ENCODE results near the gene MCF2L2. TPM values are rescaled to one million over a fixed set of nuclear protein-coding genes. Genes with fewer than 3 reads are reported as not detected.
A peak's percentile ranks its signal among the peaks of the same experiment; 100 is the strongest.

The MCF2L2 gene
- polyA plus RNA-seq, 3 donors from 2014 or later, result 0.06 to 0.21 TPM; not detected in 1

DNA sequence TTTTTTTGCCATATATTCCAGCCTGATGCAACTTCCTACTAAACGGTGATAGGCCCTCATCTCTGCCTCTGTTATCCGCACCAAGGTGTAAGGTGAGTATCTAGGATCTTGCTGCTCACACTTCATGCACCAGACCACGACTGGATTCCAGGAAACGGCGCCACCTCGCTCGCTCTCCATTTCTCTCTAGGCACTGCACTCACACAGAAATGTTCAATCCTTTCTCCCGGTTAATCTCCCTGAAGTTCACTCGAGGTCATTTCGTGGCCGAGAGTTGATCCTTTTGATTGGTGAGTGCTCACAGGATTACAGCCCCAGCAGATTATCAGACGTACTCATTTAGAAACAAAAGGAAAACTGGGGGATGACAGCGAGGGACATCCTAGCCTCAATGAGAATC lies 28.1 kb downstream of the MCF2L2 start:
- Mint-ChIP-seq H3K9me3 (no peaks in the 10 kb centered on the region), H3K4me3 (no peak overlapping the region), H3K27me3 (ENCODE audit: low read depth in 3 of 3) (peaks cover 0 to 2% (median 0%) of the 10 kb centered on the region in 3 donors), H3K4me1 (no peaks in the 10 kb centered on the region), H3K27ac (no peak overlapping the region), H3K36me3 (no peaks in the 10 kb centered on the region)
- DNase-seq, result no peak

DNA sequence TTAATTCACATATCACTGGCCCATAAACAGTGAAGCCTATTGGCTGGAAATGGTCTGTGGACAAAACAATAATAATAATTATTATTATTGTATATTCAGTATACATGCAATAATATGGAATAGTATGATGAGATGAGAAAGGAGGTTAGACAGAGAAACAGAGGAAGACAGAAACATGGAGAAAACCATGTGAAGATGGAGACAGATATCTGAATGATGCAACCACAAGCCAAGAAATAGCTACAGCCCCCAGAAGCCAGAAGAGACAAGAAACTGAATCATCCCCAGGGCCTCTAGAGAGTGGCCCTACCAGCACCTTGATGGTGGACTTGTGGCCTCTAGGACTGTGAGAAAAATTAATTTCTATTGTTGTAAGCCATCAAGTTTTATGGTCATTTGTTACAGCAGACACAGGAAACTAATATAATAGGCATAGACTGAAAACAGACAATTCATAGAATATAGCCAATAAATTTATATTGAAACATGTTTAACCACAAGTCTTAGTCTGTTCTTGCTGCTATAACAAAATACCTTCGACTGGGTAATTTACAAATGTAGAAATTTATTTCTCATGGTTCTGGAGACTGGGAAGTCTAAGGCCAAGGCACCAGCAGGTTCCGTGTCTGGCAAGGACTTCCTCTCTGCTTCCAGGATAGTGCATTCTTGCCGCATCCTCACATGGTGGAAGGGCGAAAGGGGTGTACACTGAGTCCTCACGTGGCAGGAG lies 31.6 kb downstream of the MCF2L2 start:
- Mint-ChIP-seq H3K36me3 (no peaks in the 10 kb centered on the region), H3K27ac (no peak overlapping the region), H3K4me3 (no peak overlapping the region), H3K4me1 (no peaks in the 10 kb centered on the region), H3K27me3 (ENCODE audit: low read depth in 3 of 3) (peaks cover 0 to 2% (median 2%) of the 10 kb centered on the region in 3 donors), H3K9me3 (no peaks in the 10 kb centered on the region)
- DNase-seq, result no peak

DNA sequence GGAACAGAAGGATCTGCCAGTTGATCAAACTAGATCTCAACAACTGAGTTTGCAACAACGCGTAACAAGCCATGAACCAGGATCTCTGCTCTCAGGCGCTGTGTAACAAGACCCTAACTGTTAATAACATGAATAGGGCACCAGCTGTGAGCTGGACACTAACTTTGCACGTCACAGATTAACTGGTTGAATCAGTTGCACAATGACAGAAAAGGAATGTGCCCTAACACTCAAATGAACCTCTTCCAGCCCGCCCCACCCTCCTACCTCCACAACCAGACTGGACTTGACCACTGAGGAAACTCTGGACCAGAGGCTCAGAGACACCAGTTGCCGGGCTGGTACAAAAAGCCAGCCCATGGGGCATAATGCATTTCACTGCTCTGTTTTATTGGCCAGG lies 34.3 kb downstream of the MCF2L2 start:
- no peak overlapping the region for H3K4me3 Mint-ChIP-seq
- H3K9me3 Mint-ChIP-seq, result no peaks in the 10 kb centered on the region
- H3K4me1 Mint-ChIP-seq, result no peaks in the 10 kb centered on the region
- no peak overlapping the region for H3K27ac Mint-ChIP-seq
- H3K27me3 Mint-ChIP-seq (ENCODE audit: low read depth in 3 of 3), result peaks cover 0 to 4% (median 2%) of the 10 kb centered on the region in 3 donors
- H3K36me3 Mint-ChIP-seq, result no peaks in the 10 kb centered on the region
- DNase-seq, result no peak

DNA sequence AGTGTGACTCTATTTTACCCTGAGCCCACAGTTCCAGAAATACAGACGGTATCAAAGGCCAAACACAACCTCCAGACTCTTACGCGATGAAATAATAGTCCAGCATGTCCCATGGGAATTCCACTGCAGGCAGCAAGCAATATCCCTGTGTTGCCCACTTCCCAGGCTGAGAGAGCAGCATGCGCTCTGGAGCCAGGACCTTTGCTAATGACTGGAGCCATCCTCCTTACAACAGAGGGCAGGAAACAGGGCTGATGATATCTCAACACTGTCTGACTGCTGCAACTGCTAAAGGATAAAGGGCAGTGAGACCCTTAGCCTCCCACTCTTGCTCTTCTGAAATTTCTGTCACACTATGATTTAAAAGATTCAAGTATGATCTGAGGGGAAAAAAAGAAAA lies 34.8 kb downstream of the MCF2L2 start:
- no peak for DNase-seq
- peaks cover 0 to 4% (median 2%) of the 10 kb centered on the region in 3 donors for H3K27me3 Mint-ChIP-seq (ENCODE audit: low read depth in 3 of 3)
- H3K27ac Mint-ChIP-seq, result no peak overlapping the region
- no peaks in the 10 kb centered on the region for H3K36me3 Mint-ChIP-seq
- H3K4me3 Mint-ChIP-seq, result no peak overlapping the region
- no peaks in the 10 kb centered on the region for H3K4me1 Mint-ChIP-seq
- no peaks in the 10 kb centered on the region for H3K9me3 Mint-ChIP-seq

DNA sequence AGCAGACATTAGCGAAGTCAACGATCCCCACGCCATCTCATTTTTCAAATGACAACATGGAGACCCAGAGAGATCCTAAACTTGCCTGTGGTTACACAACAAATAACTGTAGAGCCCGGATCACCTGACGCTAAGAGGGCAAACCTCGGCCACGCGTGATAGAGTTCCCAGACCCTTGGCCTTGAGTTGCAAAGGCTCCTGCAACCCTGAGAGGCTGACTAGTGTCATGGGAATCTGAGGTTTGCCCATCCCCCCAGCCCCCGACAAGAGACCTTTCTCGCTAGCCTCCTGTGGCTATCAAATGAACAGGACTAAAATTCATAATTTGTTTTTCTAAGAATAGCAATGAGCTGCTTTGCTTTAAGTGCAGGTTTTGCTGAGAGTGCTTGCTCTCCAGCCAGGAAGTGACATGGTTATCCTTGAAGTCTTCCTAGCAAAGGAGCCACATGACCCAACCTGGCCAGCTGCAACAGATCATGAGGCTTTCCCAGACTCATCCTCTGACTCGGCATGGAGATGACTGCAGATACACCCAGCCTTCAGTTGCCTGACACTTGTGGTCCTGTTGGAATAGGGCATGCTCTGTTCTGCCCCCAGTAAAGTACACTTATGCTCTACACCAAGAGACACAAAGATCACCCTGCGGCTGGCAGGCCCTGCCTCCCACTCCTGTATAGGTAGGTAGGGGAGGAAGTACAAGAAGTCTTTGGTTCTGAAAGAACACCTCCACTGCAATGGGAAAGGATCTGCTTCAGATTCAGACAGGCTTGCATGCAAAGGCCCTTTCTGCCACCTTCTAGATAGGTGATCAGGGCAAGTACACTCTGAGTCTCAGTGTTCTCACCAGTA lies 36.0 kb downstream of the MCF2L2 start:
- no peaks in the 10 kb centered on the region for H3K4me1 Mint-ChIP-seq
- no peak overlapping the region for H3K4me3 Mint-ChIP-seq
- no peaks in the 10 kb centered on the region for H3K36me3 Mint-ChIP-seq
- H3K27ac Mint-ChIP-seq, result no peak overlapping the region
- peaks cover 0 to 2% (median 2%) of the 10 kb centered on the region in 3 donors for H3K27me3 Mint-ChIP-seq (ENCODE audit: low read depth in 3 of 3)
- no peak for DNase-seq
- H3K9me3 Mint-ChIP-seq, result no peaks in the 10 kb centered on the region

DNA sequence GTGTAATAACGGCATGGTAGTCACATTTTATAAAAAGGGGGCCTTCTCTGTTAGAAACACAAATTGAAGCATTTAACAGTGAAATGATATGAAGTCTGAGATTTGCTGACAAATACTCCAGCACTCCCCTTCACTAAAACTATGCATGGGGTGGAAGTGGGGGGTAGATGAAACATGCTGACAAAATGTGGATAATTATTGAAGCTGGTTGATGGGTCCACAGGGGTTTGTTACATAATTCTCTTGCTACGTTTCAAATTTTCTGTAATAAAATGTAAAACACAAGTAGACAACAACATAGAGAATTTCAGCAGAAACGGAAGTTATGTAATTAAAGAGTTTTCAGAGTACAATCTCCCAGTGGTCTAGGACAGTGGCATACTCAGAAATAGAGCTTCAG lies 37.0 kb downstream of the MCF2L2 start:
- no peaks in the 10 kb centered on the region for H3K4me1 Mint-ChIP-seq
- H3K36me3 Mint-ChIP-seq, result no peaks in the 10 kb centered on the region
- no peak for DNase-seq
- H3K27ac Mint-ChIP-seq, result no peak overlapping the region
- H3K9me3 Mint-ChIP-seq, result no peaks in the 10 kb centered on the region
- H3K27me3 Mint-ChIP-seq (ENCODE audit: low read depth in 3 of 3), result peaks cover 0 to 2% (median 2%) of the 10 kb centered on the region in 3 donors
- no peak overlapping the region for H3K4me3 Mint-ChIP-seq

DNA sequence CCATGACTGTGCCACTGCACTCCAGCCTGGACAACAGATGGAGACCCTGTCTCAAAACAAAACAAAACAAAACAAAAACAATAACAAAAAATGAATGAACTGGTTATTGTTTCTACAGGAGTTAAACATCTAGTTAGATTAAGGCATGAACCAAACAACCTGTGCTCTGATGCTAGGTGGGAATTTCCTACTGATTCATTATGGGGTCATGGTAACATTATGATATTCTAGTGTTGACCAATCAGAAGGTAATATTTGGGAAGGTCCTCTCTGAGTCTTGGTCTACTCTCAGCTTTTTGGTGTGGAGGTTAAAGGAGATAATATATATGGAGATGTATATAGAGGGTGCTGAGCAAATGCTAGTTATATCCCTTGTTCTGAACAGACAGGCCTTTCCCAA lies 37.6 kb downstream of the MCF2L2 start:
- Mint-ChIP-seq H3K4me1 (no peaks in the 10 kb centered on the region), H3K9me3 (no peaks in the 10 kb centered on the region), H3K27me3 (ENCODE audit: low read depth in 3 of 3) (peaks cover 0 to 2% (median 2%) of the 10 kb centered on the region in 3 donors), H3K27ac (no peak overlapping the region), H3K4me3 (no peak overlapping the region), H3K36me3 (no peaks in the 10 kb centered on the region)
- no peak for DNase-seq

DNA sequence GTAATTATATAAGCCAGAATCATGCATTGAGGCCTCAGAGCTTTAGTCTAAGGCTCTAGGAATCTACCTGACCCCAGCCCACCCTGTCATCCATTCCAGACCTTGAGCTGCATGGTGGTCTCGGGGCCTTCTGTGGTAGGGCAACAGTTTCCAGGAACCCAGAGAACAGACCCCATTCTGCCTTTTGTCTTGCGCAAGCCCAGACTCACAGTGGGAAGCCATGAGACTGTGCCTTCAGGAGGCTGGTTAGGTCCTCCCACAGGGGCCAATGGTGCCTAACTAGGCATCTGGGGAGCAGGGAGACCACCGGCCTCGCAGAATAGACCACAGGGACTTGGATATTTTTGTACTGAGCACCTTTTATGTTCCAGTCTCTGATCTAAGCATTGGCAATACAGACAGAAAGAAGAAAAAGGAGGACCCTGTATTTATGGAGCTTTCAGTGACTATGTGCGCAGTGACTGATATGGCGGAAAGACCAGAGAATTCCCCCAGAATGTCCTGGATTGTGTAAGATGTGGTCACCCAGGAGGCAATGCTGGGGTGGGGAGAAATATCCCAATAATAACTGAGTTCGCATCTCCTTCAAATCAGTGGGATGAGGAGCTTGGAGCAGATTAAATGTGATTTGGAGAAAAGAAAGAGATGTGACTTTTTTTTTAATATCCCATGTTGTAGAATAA lies 40.1 kb downstream of the MCF2L2 start:
- no peaks in the 10 kb centered on the region for H3K36me3 Mint-ChIP-seq
- no peak overlapping the region for H3K27ac Mint-ChIP-seq
- H3K4me3 Mint-ChIP-seq, result no peak overlapping the region
- DNase-seq, result no peak
- no peaks in the 10 kb centered on the region for H3K9me3 Mint-ChIP-seq
- no peaks in the 10 kb centered on the region for H3K4me1 Mint-ChIP-seq
- H3K27me3 Mint-ChIP-seq (ENCODE audit: low read depth in 3 of 3), result peaks cover 0 to 2% (median 2%) of the 10 kb centered on the region in 3 donors

DNA sequence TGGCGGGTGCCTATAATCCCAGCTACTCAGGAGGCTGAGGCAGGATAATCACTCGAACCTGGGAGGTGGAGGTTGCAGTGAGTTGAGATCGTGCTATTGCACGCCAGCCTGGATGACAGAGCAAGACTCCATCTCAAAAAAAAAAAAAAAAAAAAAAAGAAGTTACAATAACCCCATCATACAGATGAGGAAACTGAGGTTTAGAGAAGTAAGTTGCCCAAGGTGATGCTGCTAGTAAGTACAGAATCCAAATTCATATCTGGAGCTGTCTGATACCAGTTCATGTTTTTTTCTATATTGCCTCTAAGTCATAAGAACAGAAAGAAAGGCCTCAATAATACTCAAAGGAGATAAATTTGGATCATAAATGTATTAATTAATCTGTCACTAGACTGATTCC lies 40.6 kb downstream of the MCF2L2 start:
- H3K9me3 Mint-ChIP-seq, result no peaks in the 10 kb centered on the region
- no peak for DNase-seq
- no peak overlapping the region for H3K4me3 Mint-ChIP-seq
- peaks cover 0 to 2% (median 2%) of the 10 kb centered on the region in 3 donors for H3K27me3 Mint-ChIP-seq (ENCODE audit: low read depth in 3 of 3)
- H3K36me3 Mint-ChIP-seq, result no peaks in the 10 kb centered on the region
- H3K27ac Mint-ChIP-seq, result no peak overlapping the region
- H3K4me1 Mint-ChIP-seq, result no peaks in the 10 kb centered on the region

DNA sequence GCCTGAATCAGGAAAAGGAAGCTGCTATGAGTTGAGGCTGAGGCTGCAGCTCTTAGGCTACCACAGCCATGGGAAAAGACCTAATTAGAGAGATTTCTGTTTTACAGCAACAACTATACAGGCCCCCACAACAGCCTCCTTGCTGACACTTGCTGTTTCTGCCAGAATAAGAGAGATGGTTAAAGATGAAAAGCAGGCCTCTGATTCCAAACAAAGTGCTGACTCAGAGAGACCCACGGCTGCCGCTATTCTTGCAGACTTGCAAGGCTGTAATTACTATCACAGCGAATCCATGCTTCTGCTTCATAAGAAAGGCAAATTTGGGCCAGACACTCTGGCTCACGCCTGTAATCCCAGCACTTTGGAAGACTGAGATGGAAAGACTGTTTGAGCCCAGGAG lies 41.8 kb downstream of the MCF2L2 start:
- H3K4me3 Mint-ChIP-seq, result no peak overlapping the region
- peaks cover 0 to under 1% (median 0%) of the 10 kb centered on the region in 3 donors for H3K27me3 Mint-ChIP-seq (ENCODE audit: low read depth in 3 of 3)
- no peaks in the 10 kb centered on the region for H3K4me1 Mint-ChIP-seq
- DNase-seq, result no peak
- no peak overlapping the region for H3K27ac Mint-ChIP-seq
- no peaks in the 10 kb centered on the region for H3K9me3 Mint-ChIP-seq
- no peaks in the 10 kb centered on the region for H3K36me3 Mint-ChIP-seq

DNA sequence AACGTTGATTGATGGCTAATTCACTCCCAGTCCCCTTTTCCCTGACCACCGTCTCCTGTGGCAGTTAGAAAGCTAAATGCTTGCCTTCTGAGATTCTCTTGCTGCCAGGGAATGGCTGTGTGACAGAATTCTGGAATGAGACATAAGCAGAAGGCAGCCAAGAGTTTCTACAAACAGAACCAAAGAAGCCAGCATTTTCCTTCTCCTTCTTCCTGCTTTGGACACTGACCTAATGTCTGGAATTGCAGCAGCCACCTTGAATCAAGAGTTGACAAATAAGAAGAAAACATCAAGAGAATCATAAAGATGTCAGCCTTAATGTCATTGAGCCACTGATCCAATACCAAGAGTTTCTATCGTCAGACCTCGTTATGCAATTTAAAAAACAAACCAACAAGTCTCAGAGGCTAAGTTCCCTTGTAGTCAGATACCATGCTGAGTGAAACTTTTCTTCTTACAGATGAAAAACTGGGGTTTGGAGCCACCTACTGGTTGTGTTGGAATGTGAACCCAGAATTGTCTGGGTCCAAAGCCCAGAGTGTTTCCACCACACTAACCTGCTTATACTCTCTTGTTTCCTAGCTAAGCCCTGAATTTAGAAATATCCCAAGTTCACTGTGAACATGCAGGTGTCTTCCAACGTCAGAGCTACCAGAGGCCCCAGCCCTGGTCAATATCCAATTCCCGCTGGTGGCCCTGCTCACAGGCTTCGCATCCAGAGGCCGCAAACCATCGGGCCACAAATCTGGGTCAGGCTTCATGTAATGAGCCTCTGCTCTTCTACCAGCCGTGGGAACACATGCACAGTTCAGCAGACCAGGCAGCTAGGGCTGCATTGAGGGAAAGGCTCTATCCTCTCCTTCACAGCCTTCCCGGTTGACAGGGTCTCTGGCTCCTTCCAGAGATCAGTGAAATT lies 42.5 kb downstream of the MCF2L2 start:
- Mint-ChIP-seq H3K27ac (peak overlapping the region in 1 of 6 donors; percentile 38), H3K36me3 (no peaks in the 10 kb centered on the region), H3K27me3 (ENCODE audit: low read depth in 3 of 3) (peaks cover 0 to 2% (median 0%) of the 10 kb centered on the region in 3 donors), H3K9me3 (no peaks in the 10 kb centered on the region), H3K4me3 (no peak overlapping the region), H3K4me1 (no peaks in the 10 kb centered on the region)
- peak; percentile 30 to 50 (median 36) for DNase-seq

DNA sequence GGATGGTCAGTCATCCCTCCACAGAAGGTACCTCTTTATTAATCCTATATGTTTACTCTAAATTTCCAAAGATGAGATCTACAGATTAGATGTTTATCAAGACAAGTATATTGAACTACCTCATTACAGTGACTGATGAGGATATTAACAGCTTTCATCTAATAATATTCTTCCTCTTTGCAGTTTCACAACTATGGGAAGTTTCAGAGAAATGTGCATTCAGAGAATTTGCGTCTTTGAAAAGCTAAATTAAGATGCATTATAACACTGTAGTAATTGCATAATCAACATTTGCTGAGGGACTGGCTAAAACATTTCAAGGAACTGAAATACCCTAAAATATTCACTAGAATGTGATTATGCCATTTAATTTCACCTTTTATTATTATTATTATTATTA lies 46.7 kb downstream of the MCF2L2 start:
- H3K27ac Mint-ChIP-seq, result no peak overlapping the region
- H3K4me1 Mint-ChIP-seq, result no peaks in the 10 kb centered on the region
- no peak for DNase-seq
- peaks cover 0 to 3% (median 0%) of the 10 kb centered on the region in 3 donors for H3K27me3 Mint-ChIP-seq (ENCODE audit: low read depth in 3 of 3)
- H3K4me3 Mint-ChIP-seq, result no peak overlapping the region
- H3K9me3 Mint-ChIP-seq, result no peaks in the 10 kb centered on the region
- no peaks in the 10 kb centered on the region for H3K36me3 Mint-ChIP-seq

DNA sequence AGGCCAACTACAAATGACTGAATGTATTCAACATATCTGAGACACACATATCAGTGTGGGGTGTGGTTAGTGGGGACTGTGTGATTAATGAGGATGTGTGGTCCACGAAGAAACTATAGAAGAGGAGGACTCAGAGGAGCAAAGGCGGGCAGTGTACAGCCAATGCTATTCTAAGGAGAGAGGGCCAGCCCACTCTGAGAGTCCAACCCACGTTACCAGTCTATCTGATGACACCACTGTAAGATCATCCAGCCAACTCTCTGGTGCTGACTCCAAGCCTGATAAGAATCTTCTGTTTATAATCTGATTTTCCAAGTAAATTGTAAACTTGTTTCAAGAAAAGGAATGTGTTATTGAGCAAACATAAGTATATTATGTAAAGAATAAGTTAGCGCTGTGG lies 47.2 kb downstream of the MCF2L2 start:
- Mint-ChIP-seq H3K36me3 (no peaks in the 10 kb centered on the region), H3K4me1 (no peaks in the 10 kb centered on the region), H3K4me3 (no peak overlapping the region), H3K27me3 (ENCODE audit: low read depth in 3 of 3) (peaks cover 0 to 3% (median 0%) of the 10 kb centered on the region in 3 donors), H3K9me3 (no peaks in the 10 kb centered on the region), H3K27ac (no peak overlapping the region)
- no peak for DNase-seq
